OCI-LY3 (cell line): ENCODE data around the gene OSR1.

Source experiments
- CTCF ChIP-seq: fragments of 200-600, 300-600 bp; sonication (generic); IDR thresholded peaks from 2 replicates; pipeline ENCODE4 v1.5.1; 2014; ENCODE audit warnings: antibody characterized with exemption, low read length, low read depth
- EZH2phosphoT487 ChIP-seq: fragments of 200-600 bp; shearing (Covaris generic); IDR thresholded peaks from 2 replicates; pipeline ENCODE4 v1.6.1; 2018; ENCODE audit warnings: antibody characterized with exemption, mixed run types, low read depth

- TF ChIP-seq CTCF (no peak), EZH2phosphoT487 (no peak)
Measured at GRCh38 chr2:19377717-19378116, 19.3 kb upstream of the OSR1 start.
